Measurements from ENCODE around the gene PHACTR3. TPM values are rescaled to one million over a fixed set of nuclear protein-coding genes. Genes with fewer than 3 reads are reported as not detected.
A peak's percentile ranks its signal among the peaks of the same experiment; 100 is the strongest.

Gene PHACTR3
- total RNA-seq, 4 donors from 2014 or later = 5.4 to 15.9 (median 10.0) TPM

- 80 to 87% methylated on average over 11 to 16 of the region's 16 CpGs for WGBS, 2 donors
- H3K27me3 ChIP-seq = no peaks in the 10 kb centered on the region
- peak overlapping the region in 1 of 4 donors; percentile 70 for H3K27ac ChIP-seq
- DNase-seq (ENCODE audit: low spot score in 2 of 2) = no peak
- no peak overlapping the region for H3K4me3 ChIP-seq
- no peaks in the 10 kb centered on the region for H3K9me3 ChIP-seq
- peaks cover 0 to 16% (median 0%) of the 10 kb centered on the region in 4 donors for H3K4me1 ChIP-seq
- TF ChIP-seq POLR2A (IDR thresholded peaks at IDR 0.05) (no peak), EP300 (IDR thresholded peaks at IDR 0.05) (no peak), CTCF (IDR thresholded peaks at IDR 0.05) (no peak)
- no peaks in the 10 kb centered on the region for H3K36me3 ChIP-seq
Observed at GRCh38 chr20:59827138-59828056, 223.1 kb downstream of the PHACTR3 start.

- no peaks in the 10 kb centered on the region for H3K36me3 ChIP-seq
- no peak for DNase-seq (ENCODE audit: low spot score in 2 of 2)
Observed at GRCh38 chr20:59828125-59829053, 224.0 kb downstream of the PHACTR3 start.

GRCh38 chr20:59829054-59829785, 224.9 kb downstream of the PHACTR3 start:
- Histone ChIP-seq H3K9me3 (no peaks in the 10 kb centered on the region), H3K27me3 (no peaks in the 10 kb centered on the region), H3K4me1 (peaks cover 0 to 17% (median 0%) of the 10 kb centered on the region in 4 donors), H3K27ac (no peak overlapping the region), H3K36me3 (no peaks in the 10 kb centered on the region), H3K4me3 (no peak overlapping the region)
- TF ChIP-seq CTCF (IDR thresholded peaks at IDR 0.05) (no peak), POLR2A (IDR thresholded peaks at IDR 0.05) (no peak), EP300 (IDR thresholded peaks at IDR 0.05) (no peak)
- DNase-seq (ENCODE audit: low spot score in 2 of 2) = no peak
- 78 to 79% methylated on average over 19 of the region's 19 CpGs for WGBS, 2 donors

More at GRCh38 chr20:59828125-59829053, 224.0 kb downstream of the PHACTR3 start:
- 87 to 88% methylated on average over 15 of the region's 15 CpGs for whole genome bisulfite sequencing, 2 donors
- no peaks in the 10 kb centered on the region for H3K9me3 ChIP-seq
- H3K27ac ChIP-seq = no peak overlapping the region
- no peaks in the 10 kb centered on the region for H3K27me3 ChIP-seq
- H3K4me1 ChIP-seq = peaks cover 0 to 17% (median 0%) of the 10 kb centered on the region in 4 donors
- no peak for TF ChIP-seq CTCF (IDR thresholded peaks at IDR 0.05)
- TF ChIP-seq EP300 (IDR thresholded peaks at IDR 0.05) = no peak
- TF ChIP-seq POLR2A (IDR thresholded peaks at IDR 0.05) = no peak
- no peak overlapping the region for H3K4me3 ChIP-seq

GRCh38 chr20:59829786-59830664, 225.7 kb downstream of the PHACTR3 start:
- TF ChIP-seq CTCF (IDR thresholded peaks at IDR 0.05) = no peak
- TF ChIP-seq EP300 (IDR thresholded peaks at IDR 0.05) = no peak
- no peak for TF ChIP-seq POLR2A (IDR thresholded peaks at IDR 0.05)
- Histone ChIP-seq H3K4me3 (no peak overlapping the region), H3K4me1 (peaks cover 0 to 20% (median 0%) of the 10 kb centered on the region in 4 donors), H3K36me3 (no peaks in the 10 kb centered on the region), H3K9me3 (no peaks in the 10 kb centered on the region), H3K27me3 (no peaks in the 10 kb centered on the region), H3K27ac (no peak overlapping the region)
- DNase-seq (ENCODE audit: low spot score in 2 of 2) = no peak
- WGBS, 2 donors = 76 to 79% methylated on average over 12 of the region's 12 CpGs

Data from tibial nerve (tissue), 4 donors.